Measurements from ENCODE around the gene EFCAB6.

EFCAB6 gene

GRCh38 chr22:43555561-43556515 lies 256.3 kb downstream of the EFCAB6 start:
- Histone ChIP-seq H3K27ac (no peak overlapping the region), H3K4me3 (ENCODE audit: low read depth, low read length) (no peak overlapping the region), H3K36me3 (replicated peaks) (no peaks in the 10 kb centered on the region), H3K27me3 (replicated peaks) (no peaks in the 10 kb centered on the region)
- TF ChIP-seq, protein P1, sequence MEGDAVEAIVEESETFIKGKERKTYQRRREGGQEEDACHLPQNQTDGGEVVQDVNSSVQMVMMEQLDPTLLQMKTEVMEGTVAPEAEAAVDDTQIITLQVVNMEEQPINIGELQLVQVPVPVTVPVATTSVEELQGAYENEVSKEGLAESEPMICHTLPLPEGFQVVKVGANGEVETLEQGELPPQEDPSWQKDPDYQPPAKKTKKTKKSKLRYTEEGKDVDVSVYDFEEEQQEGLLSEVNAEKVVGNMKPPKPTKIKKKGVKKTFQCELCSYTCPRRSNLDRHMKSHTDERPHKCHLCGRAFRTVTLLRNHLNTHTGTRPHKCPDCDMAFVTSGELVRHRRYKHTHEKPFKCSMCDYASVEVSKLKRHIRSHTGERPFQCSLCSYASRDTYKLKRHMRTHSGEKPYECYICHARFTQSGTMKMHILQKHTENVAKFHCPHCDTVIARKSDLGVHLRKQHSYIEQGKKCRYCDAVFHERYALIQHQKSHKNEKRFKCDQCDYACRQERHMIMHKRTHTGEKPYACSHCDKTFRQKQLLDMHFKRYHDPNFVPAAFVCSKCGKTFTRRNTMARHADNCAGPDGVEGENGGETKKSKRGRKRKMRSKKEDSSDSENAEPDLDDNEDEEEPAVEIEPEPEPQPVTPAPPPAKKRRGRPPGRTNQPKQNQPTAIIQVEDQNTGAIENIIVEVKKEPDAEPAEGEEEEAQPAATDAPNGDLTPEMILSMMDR (IDR thresholded peaks at IDR 0.05; ENCODE audit: low read depth, low read length, missing control alignments): no peak
- no peak for DNase-seq
- in situ Hi-C loops (cut with HindIII; ENCODE audit: low pct_ligation_motif_present, low sequenced_read_pairs): no loop called here

DNA sequence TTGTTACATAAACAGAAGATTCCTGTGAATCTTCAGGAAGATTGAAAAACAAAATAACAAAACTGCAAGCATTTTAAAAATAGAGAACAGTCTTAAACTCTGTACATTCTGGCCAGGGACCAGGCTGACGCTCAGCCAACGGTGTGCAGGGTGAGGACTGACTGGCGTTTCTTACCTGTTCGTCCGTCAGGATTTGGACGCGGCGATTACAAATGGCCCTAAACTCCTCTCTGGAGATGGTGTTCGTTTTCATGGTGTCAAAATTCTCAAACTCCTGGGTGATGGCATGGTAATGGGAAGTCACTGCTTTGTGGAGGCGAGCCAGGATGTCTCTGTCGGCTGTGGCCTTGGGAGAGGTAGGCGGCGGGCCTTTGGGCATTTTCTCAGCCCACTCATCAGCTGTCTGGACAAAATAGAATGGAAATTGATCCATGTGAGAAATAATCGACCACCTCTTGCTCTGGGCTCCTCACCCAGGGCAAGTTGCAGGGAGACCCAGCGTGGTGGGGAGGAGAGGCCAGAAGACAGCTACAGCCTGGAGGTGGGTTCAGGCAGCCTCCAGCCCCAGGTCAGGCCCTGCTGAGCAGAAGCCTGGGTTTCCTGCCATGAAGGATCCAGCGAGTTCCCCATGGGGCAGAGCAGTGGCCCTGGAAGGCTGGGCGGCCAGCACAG lies 257.3 kb downstream of the EFCAB6 start:
- TF ChIP-seq, protein P1 (IDR thresholded peaks at IDR 0.05; ENCODE audit: low read depth, low read length, missing control alignments): no peak
- Histone ChIP-seq H3K36me3 (replicated peaks) (no peaks in the 10 kb centered on the region), H3K4me3 (ENCODE audit: low read depth, low read length) (no peak overlapping the region), H3K27ac (no peak overlapping the region), H3K27me3 (replicated peaks) (no peaks in the 10 kb centered on the region)
- in situ Hi-C loops (cut with HindIII; ENCODE audit: low pct_ligation_motif_present, low sequenced_read_pairs): no loop called here
- no peak for DNase-seq

- Histone ChIP-seq H3K4me3 (ENCODE audit: low read depth, low read length) (no peak overlapping the region), H3K27me3 (replicated peaks) (no peaks in the 10 kb centered on the region), H3K36me3 (replicated peaks) (no peaks in the 10 kb centered on the region), H3K27ac (no peak overlapping the region)
- in situ Hi-C loops (cut with HindIII; ENCODE audit: low pct_ligation_motif_present, low sequenced_read_pairs): no loop called here
- DNase-seq: no peak
- TF ChIP-seq, protein P1 (IDR thresholded peaks at IDR 0.05; ENCODE audit: low read depth, low read length, missing control alignments): no peak
Observed at GRCh38 chr22:43554259-43554636, 257.9 kb downstream of the EFCAB6 start.

DNA sequence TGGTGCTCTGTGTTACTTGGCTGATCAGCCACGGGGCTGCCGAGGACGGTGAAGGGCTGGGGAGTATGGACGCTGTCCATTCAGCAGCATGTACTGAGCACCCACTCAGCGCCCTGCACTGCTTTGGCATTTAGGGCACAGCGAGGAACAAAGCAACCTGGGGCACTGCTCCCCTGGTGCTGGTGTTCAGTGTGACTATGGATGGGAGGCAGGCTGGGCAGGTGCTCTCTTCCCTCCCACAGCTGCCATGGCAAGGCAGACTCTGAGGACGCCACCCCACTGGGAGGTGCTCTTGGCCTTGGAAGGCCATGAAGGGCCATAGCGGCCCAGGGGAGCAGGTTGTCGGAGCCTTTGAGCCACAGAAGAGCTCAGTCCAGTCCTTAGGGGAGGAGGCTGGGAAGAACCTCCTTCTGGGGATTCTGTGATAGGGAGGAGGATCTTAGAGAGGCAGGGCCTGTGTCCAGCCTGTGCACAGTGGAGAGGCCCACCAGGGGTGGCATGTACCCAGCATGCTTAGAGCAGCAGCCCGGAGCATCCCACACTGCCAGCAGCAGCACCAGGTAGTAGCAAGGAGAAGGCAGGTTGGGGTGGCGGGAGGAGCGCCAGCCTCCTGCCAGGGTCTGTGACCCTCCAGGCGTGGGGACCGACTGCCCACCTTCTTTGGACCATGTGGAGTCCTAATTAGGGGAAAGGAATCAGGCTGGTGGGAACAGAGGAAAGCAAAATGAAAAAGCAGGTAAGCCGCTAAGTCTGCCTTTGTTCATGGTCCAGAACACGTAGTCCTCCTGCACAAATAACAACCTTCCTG lies 258.4 kb downstream of the EFCAB6 start:
- no peak overlapping the region for H3K27ac ChIP-seq
- no peak overlapping the region for H3K4me3 ChIP-seq (ENCODE audit: low read depth, low read length)
- TF ChIP-seq, protein P1 (IDR thresholded peaks at IDR 0.05; ENCODE audit: low read depth, low read length, missing control alignments): no peak
- H3K36me3 ChIP-seq (replicated peaks): no peaks in the 10 kb centered on the region
- no peaks in the 10 kb centered on the region for H3K27me3 ChIP-seq (replicated peaks)
- in situ Hi-C loops (cut with HindIII; ENCODE audit: low pct_ligation_motif_present, low sequenced_read_pairs): no loop called here
- DNase-seq: no peak

DNA sequence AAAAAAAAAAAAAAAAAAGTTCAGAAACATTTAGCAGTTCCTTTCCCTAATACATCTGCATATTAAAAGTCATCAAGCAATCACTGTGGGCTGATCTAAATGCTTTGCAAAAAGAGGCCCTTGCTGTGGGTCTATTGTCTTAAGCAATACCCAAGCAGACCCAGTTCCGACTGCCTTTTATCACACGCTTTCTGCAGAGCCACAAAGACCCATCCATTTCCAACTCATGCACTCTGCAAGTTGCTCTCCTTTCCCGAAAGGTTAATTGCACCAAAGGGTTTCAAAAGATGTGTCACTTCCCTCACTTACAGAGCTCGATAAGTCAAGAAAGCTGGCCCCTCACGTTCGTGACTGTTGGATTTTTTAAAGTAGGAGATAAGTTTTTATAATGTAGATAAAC lies 261.4 kb downstream of the EFCAB6 start:
- no peak for DNase-seq
- Histone ChIP-seq H3K36me3 (replicated peaks) (no peaks in the 10 kb centered on the region), H3K4me3 (ENCODE audit: low read depth, low read length) (no peak overlapping the region), H3K27ac (no peak overlapping the region), H3K27me3 (replicated peaks) (no peaks in the 10 kb centered on the region)
- TF ChIP-seq, protein P1 (IDR thresholded peaks at IDR 0.05; ENCODE audit: low read depth, low read length, missing control alignments): no peak
- in situ Hi-C loops (cut with HindIII; ENCODE audit: low pct_ligation_motif_present, low sequenced_read_pairs): no loop called here
